Spleen (tissue), 7 donors: Measurements from ENCODE around the gene ERBIN.

Experiments
- CTCF ChIP-seq, 11 experiments: fragments of 200-600 bp in 7 of 11; fragments of 450-650 bp in 4 of 11; sonication (generic) in 4 of 11; IDR thresholded peaks in 8 of 11; conservative IDR thresholded peaks in 3 of 11; 1 replicate in 7 of 11; 2 replicates in 4 of 11; pipeline versions ENCODE4 v1.4.0 to v1.8.0; 2016 to 2021; ENCODE audit warnings: antibody characterized with exemption in 11 of 11, inconsistent platforms in 4 of 11, mild to moderate bottlenecking in 1 of 11
- POLR2A ChIP-seq, 3 donors: fragments of 450-650 bp; IDR thresholded peaks; one replicate each; pipeline ENCODE4 v1.5.1; 2017; ENCODE audit warnings: antibody characterized with exemption in 3 of 3, mild to moderate bottlenecking in 1 of 3
- donor health status: DM: no; HTN: no; CAD: no; lungs with moderate emphysema.
- donor health status: DM: no; HTN: no; CAD: no.
- donor health status: DM: no; HTN: no; CAD: no.

GRCh38 chr5:66129144-66129543, 202.8 kb downstream of the ERBIN start:
- TF ChIP-seq POLR2A (IDR thresholded peaks at IDR 0.05): no peak
- no peak for TF ChIP-seq CTCF (IDR thresholded peaks at IDR 0.05 in 8 of 11, conservative IDR thresholded peaks at IDR 0.05 in 3 of 11)
